Mesendoderm (in vitro differentiated cells): ENCODE measurements around the gene CCDC117.

Source experiments
- DNase-seq: peaks from one replicate; pipeline ENCODE4 v3.0.0; 2013
- H2AK5ac ChIP-seq: 2 replicates; pipeline ENCODE4 v1.6.1; 2013; ENCODE audit warnings: low read length, inconsistent platforms
- H2BK120ac ChIP-seq: 2 replicates; pipeline ENCODE4 v1.6.1; 2013; ENCODE audit warnings: low read depth, mild to moderate bottlenecking, low read length, moderate library complexity, mixed read lengths
- H2BK15ac ChIP-seq: replicated peaks from 2 replicates; pipeline ENCODE4 v1.6.1; 2013; ENCODE audit warnings: low read depth, mild to moderate bottlenecking, moderate library complexity
- H2BK5ac ChIP-seq: 2 replicates; pipeline ENCODE4 v1.6.1; 2013; ENCODE audit warnings: low read length, inconsistent platforms
- H3K18ac ChIP-seq: 2 replicates; pipeline ENCODE4 v1.6.1; 2013; ENCODE audit warnings: mild to moderate bottlenecking, low read length, mixed read lengths
- H3K23ac ChIP-seq: one replicate; pipeline ENCODE4 v1.6.1; 2013; ENCODE audit warnings: low read length
- H3K27ac ChIP-seq: 2 replicates; pipeline ENCODE4 v1.5.1; 2013; ENCODE audit warnings: low read depth, mild to moderate bottlenecking, inconsistent platforms, low read length, moderate library complexity
- H3K27me3 ChIP-seq: 2 replicates; pipeline ENCODE4 v1.6.1; 2013; ENCODE audit warnings: low read length, control low read depth, mild to moderate bottlenecking, inconsistent platforms; ENCODE audit not compliant: insufficient read depth, poor library complexity
- H3K36me3 ChIP-seq: 2 replicates; pipeline ENCODE4 v1.6.1; 2013; ENCODE audit warnings: low read length, inconsistent platforms; ENCODE audit not compliant: control insufficient read depth, insufficient read depth
- H3K4ac ChIP-seq: one replicate; pipeline ENCODE4 v1.6.1; 2013; ENCODE audit warnings: low read depth, mild to moderate bottlenecking, low read length, moderate library complexity
- H3K4me1 ChIP-seq: 2 replicates; pipeline ENCODE4 v1.6.1; 2013; ENCODE audit warnings: low read depth, low read length, inconsistent platforms; ENCODE audit not compliant: control insufficient read depth
- H3K4me2 ChIP-seq: 2 replicates; pipeline ENCODE4 v1.6.1; 2013; ENCODE audit warnings: low read length
- H3K4me3 ChIP-seq: 2 replicates; pipeline ENCODE4 v1.5.1; 2013; ENCODE audit warnings: mild to moderate bottlenecking, low read length
- H3K56ac ChIP-seq: one replicate; pipeline ENCODE4 v1.6.1; 2013; ENCODE audit warnings: low read length
- H3K79me1 ChIP-seq: 2 replicates; pipeline ENCODE4 v1.6.1; 2013; ENCODE audit warnings: low read length, inconsistent platforms
- H3K79me2 ChIP-seq: 2 replicates; pipeline ENCODE4 v1.6.1; 2013; ENCODE audit warnings: mild to moderate bottlenecking, low read length; ENCODE audit not compliant: control insufficient read depth, insufficient read depth
- H3K9ac ChIP-seq: 2 replicates; pipeline ENCODE4 v1.6.1; 2013; ENCODE audit warnings: low read length, inconsistent platforms
- H4K5ac ChIP-seq: one replicate; pipeline ENCODE4 v1.6.1; 2013; ENCODE audit warnings: low read length
- H4K8ac ChIP-seq: one replicate; pipeline ENCODE4 v1.6.1; 2013; ENCODE audit warnings: low read depth, mild to moderate bottlenecking, control low read depth, low read length, moderate library complexity
- WGBS: extraction: QIAGEN DNeasy Blood & Tissue Kit; methylation state at CpG from one replicate; pipeline ENCODE4 v1.1.7; 2013; ENCODE audit warnings: low lambda C conversion rate, missing lambda C conversion rate; ENCODE audit not compliant: insufficient coverage; ENCODE audit errors: extremely low coverage; 5-methylcytosine and 5-hydroxymethylcytosine counted together

CCDC117 gene

GRCh38 chr22:28830441-28830840 lies 57.9 kb downstream of the CCDC117 start:
- no CpG with 5 or more reads among the region's 3 CpGs for WGBS
- H3K4ac ChIP-seq, result no peak overlapping the region
- DNase-seq, result no peak
- no peak overlapping the region for H2BK120ac ChIP-seq
- H4K5ac ChIP-seq, result no peak overlapping the region
- H3K18ac ChIP-seq, result no peak overlapping the region
- no peak overlapping the region for H3K27ac ChIP-seq
- no peaks in the 10 kb centered on the region for H3K4me1 ChIP-seq
- no peaks in the 10 kb centered on the region for H3K79me1 ChIP-seq
- H3K79me2 ChIP-seq, result no peaks in the 10 kb centered on the region
- no peak overlapping the region for H3K4me3 ChIP-seq
- H3K9ac ChIP-seq, result no peak overlapping the region
- no peak overlapping the region for H2AK5ac ChIP-seq
- H2BK5ac ChIP-seq, result no peak overlapping the region
- no peak overlapping the region for H3K4me2 ChIP-seq
- H2BK15ac ChIP-seq, result no peak overlapping the region
- H3K23ac ChIP-seq, result no peak overlapping the region
- H3K56ac ChIP-seq, result no peak overlapping the region
- no peaks in the 10 kb centered on the region for H3K27me3 ChIP-seq
- H4K8ac ChIP-seq, result no peak overlapping the region
- H3K36me3 ChIP-seq, result no peaks in the 10 kb centered on the region

- Histone ChIP-seq H3K9ac (no peak overlapping the region), H3K23ac (no peak overlapping the region), H3K18ac (no peak overlapping the region), H3K4me3 (no peak overlapping the region), H2BK120ac (no peak overlapping the region), H3K27ac (no peak overlapping the region), H3K4ac (no peak overlapping the region), H2BK15ac (no peak overlapping the region), H3K79me2 (no peaks in the 10 kb centered on the region), H3K4me1 (no peaks in the 10 kb centered on the region), H3K79me1 (no peaks in the 10 kb centered on the region), H3K36me3 (no peaks in the 10 kb centered on the region), H4K5ac (no peak overlapping the region), H2BK5ac (no peak overlapping the region), H3K56ac (no peak overlapping the region), H4K8ac (no peak overlapping the region), H3K4me2 (no peak overlapping the region), H2AK5ac (no peak overlapping the region), H3K27me3 (no peaks in the 10 kb centered on the region)
- no peak for DNase-seq
- no CpG with 5 or more reads among the region's 7 CpGs for WGBS
These were observed 58.9 kb downstream of the CCDC117 start for GRCh38 chr22:28831140-28832072.

- Histone ChIP-seq H3K27me3 (no peaks in the 10 kb centered on the region), H3K4me1 (no peaks in the 10 kb centered on the region), H3K4ac (no peak overlapping the region), H3K79me1 (no peaks in the 10 kb centered on the region), H3K4me2 (no peak overlapping the region), H4K8ac (no peak overlapping the region), H3K56ac (no peak overlapping the region), H3K9ac (no peak overlapping the region), H3K36me3 (no peaks in the 10 kb centered on the region), H2BK5ac (no peak overlapping the region), H3K18ac (no peak overlapping the region), H3K79me2 (no peaks in the 10 kb centered on the region), H3K23ac (no peak overlapping the region), H4K5ac (no peak overlapping the region), H3K4me3 (no peak overlapping the region), H2BK15ac (no peak overlapping the region), H3K27ac (no peak overlapping the region), H2AK5ac (no peak overlapping the region), H2BK120ac (no peak overlapping the region)
- WGBS, result no CpG with 5 or more reads among the region's 1 CpG
- no peak for DNase-seq
These were observed 60.2 kb downstream of the CCDC117 start for GRCh38 chr22:28832731-28833130.

GRCh38 chr22:28833276-28833923 lies 60.9 kb downstream of the CCDC117 start:
- Histone ChIP-seq H2BK15ac (no peak overlapping the region), H2AK5ac (no peak overlapping the region), H3K4ac (no peak overlapping the region), H3K4me3 (no peak overlapping the region), H3K56ac (no peak overlapping the region), H2BK5ac (no peak overlapping the region), H4K5ac (no peak overlapping the region), H4K8ac (no peak overlapping the region), H3K4me1 (no peaks in the 10 kb centered on the region), H3K36me3 (no peaks in the 10 kb centered on the region), H3K23ac (no peak overlapping the region), H3K18ac (no peak overlapping the region), H3K79me2 (no peaks in the 10 kb centered on the region), H3K4me2 (no peak overlapping the region), H3K79me1 (no peaks in the 10 kb centered on the region), H2BK120ac (no peak overlapping the region), H3K9ac (no peak overlapping the region), H3K27me3 (no peaks in the 10 kb centered on the region), H3K27ac (no peak overlapping the region)
- no CpG with 5 or more reads among the region's 3 CpGs for WGBS
- DNase-seq, result no peak

GRCh38 chr22:28835630-28836189 lies 63.2 kb downstream of the CCDC117 start:
- Histone ChIP-seq H3K23ac (no peak overlapping the region), H3K79me2 (no peaks in the 10 kb centered on the region), H3K27ac (no peak overlapping the region), H3K36me3 (no peaks in the 10 kb centered on the region), H3K4ac (no peak overlapping the region), H4K8ac (no peak overlapping the region), H3K9ac (no peak overlapping the region), H2BK120ac (no peak overlapping the region), H3K27me3 (no peaks in the 10 kb centered on the region), H3K79me1 (no peaks in the 10 kb centered on the region), H2BK5ac (no peak overlapping the region), H3K4me3 (no peak overlapping the region), H2BK15ac (no peak overlapping the region), H3K4me1 (no peaks in the 10 kb centered on the region), H3K56ac (no peak overlapping the region), H3K18ac (no peak overlapping the region), H4K5ac (no peak overlapping the region), H2AK5ac (no peak overlapping the region), H3K4me2 (no peak overlapping the region)
- no peak for DNase-seq
- no CpG with 5 or more reads among the region's 11 CpGs for WGBS
